Measurements from ENCODE around the gene VDR.

VDR gene

DNA sequence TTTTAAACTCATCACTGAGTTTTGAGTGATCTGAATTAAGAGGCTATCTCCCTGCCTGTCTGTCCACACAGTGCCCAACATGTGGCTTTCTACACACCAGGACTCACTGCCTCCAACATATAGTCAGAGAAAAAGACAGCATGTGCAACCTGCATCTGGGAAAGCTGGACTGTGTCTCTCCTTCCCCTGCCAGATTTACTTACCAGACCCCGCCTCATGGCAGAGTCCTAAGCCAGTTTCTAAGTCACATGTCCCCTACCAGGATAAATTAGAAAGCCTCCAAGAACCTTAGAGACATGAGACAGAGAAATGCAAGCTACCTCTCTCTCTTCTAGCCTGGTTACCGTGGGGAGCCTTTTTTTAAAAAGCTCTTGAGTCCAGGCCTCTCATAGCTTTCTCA lies 82.4 kb downstream of the VDR start:
- H3K4me2 ChIP-seq (ENCODE audit: insufficient read depth, low read length), result no peak overlapping the region
- H3K79me2 ChIP-seq (ENCODE audit: insufficient read depth, low read length), result peaks cover 2% of the 10 kb centered on the region; the same call in 1 of the 2 replicates
- H3K27me3 ChIP-seq (ENCODE audit: insufficient read depth, low read length, poor library complexity), result peaks cover 22% of the 10 kb centered on the region
- H2AFZ ChIP-seq (ENCODE audit: low read depth, low read length), result no peak overlapping the region
- TF ChIP-seq, protein P1, sequence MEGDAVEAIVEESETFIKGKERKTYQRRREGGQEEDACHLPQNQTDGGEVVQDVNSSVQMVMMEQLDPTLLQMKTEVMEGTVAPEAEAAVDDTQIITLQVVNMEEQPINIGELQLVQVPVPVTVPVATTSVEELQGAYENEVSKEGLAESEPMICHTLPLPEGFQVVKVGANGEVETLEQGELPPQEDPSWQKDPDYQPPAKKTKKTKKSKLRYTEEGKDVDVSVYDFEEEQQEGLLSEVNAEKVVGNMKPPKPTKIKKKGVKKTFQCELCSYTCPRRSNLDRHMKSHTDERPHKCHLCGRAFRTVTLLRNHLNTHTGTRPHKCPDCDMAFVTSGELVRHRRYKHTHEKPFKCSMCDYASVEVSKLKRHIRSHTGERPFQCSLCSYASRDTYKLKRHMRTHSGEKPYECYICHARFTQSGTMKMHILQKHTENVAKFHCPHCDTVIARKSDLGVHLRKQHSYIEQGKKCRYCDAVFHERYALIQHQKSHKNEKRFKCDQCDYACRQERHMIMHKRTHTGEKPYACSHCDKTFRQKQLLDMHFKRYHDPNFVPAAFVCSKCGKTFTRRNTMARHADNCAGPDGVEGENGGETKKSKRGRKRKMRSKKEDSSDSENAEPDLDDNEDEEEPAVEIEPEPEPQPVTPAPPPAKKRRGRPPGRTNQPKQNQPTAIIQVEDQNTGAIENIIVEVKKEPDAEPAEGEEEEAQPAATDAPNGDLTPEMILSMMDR (IDR thresholded peaks at IDR 0.05; ENCODE audit: borderline replicate concordance, extremely low read depth, low read length, poor library complexity, severe bottlenecking), result no peak
- TF ChIP-seq EZH2 (IDR thresholded peaks at IDR 0.05; ENCODE audit: borderline replicate concordance, low read depth, low read length, severe bottlenecking), result no peak
- no peaks in the 10 kb centered on the region for H3K9me3 ChIP-seq (ENCODE audit: insufficient read depth, low read length, severe bottlenecking)
- no peaks in the 10 kb centered on the region for H3K36me3 ChIP-seq (ENCODE audit: insufficient read depth, low read length)
- H3K4me3 ChIP-seq (ENCODE audit: low read depth in 1 of 2, low read length in 2 of 2), result no peak overlapping the region
- DNase-seq (no peak), ATAC-seq (ENCODE audit: insufficient read depth, low read depth) (no peak)
- H3K27ac ChIP-seq (ENCODE audit: low read length), result no peak overlapping the region
- peaks cover 46% of the 10 kb centered on the region for H3K4me1 ChIP-seq (ENCODE audit: insufficient read depth, low read length)
- no peak overlapping the region for H3K9ac ChIP-seq (ENCODE audit: low read depth, low read length)
- H4K20me1 ChIP-seq (ENCODE audit: insufficient read depth, low read length), result peaks cover 14% of the 10 kb centered on the region; the same call in 1 of the 2 replicates

DNA sequence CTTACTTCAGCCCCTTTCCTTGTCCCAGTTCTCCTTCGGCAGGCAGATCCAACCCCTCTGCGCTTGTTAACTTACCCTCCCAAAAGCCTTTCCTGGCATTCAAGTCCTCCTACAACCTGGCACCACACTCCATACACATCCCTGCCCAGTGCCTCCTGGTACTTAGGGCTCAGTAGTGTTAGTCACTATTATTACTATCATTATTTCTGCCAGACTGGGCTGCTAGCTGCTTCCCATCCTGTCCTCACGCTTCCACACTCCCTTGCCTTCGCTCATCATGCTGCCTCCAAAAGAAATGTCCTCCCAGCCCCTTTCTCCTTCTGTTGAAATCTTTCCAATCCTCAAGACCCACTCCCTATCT lies 83.5 kb downstream of the VDR start:
- Histone ChIP-seq H3K9ac (ENCODE audit: low read depth, low read length) (no peak overlapping the region), H3K4me3 (ENCODE audit: low read depth in 1 of 2, low read length in 2 of 2) (no peak overlapping the region), H3K4me2 (ENCODE audit: insufficient read depth, low read length) (no peak overlapping the region), H3K79me2 (ENCODE audit: insufficient read depth, low read length) (peaks cover 2% of the 10 kb centered on the region; the same call in 1 of the 2 replicates), H3K9me3 (ENCODE audit: insufficient read depth, low read length, severe bottlenecking) (no peaks in the 10 kb centered on the region), H3K27ac (ENCODE audit: low read length) (no peak overlapping the region), H3K4me1 (ENCODE audit: insufficient read depth, low read length) (peaks cover 54% of the 10 kb centered on the region), H4K20me1 (ENCODE audit: insufficient read depth, low read length) (peaks cover 19% of the 10 kb centered on the region; the same call in 1 of the 2 replicates), H3K27me3 (ENCODE audit: insufficient read depth, low read length, poor library complexity) (peaks cover 22% of the 10 kb centered on the region), H3K36me3 (ENCODE audit: insufficient read depth, low read length) (no peaks in the 10 kb centered on the region), H2AFZ (ENCODE audit: low read depth, low read length) (no peak overlapping the region)
- ATAC-seq (ENCODE audit: insufficient read depth, low read depth) (no peak), DNase-seq (no peak)
- TF ChIP-seq EZH2 (IDR thresholded peaks at IDR 0.05; ENCODE audit: borderline replicate concordance, low read depth, low read length, severe bottlenecking), result no peak
- TF ChIP-seq, protein P1 (IDR thresholded peaks at IDR 0.05; ENCODE audit: borderline replicate concordance, extremely low read depth, low read length, poor library complexity, severe bottlenecking), result no peak

DNA sequence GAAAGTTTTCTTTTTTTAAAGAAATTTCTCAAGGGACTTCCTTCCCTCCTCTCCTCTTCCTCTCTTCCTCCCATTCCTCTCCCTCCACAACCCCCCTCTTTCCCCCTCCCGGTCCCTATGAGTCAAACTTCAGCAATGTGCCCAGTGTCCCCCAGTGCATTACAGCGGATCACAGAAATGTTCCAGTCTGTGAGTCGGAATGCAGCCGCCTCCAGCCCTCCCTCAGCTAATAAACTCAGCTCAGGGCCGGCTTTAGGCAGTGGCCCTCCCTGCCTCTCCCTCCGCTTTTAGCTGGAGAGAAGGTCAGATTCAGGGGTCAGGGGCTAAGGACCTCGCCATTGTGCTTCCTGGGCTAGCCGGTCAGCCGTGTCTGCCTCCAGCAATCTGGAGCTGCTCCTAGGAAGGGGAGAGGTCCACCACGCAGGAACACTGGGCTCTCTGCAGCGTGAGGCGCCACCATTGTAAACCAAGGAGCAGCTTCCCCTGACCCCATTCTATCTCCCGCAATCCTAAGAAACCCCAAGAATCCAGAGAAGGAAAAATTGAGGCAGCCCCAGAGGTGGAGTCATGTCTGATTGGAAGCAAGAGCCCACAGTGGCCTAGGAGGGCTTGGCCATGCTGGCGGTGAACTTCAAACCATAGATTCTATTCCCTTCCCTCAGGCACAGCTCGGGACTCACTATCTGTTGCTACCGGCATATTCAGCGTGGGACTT lies 84.0 kb downstream of the VDR start:
- peak overlapping the region; percentile 78 for H2AFZ ChIP-seq (ENCODE audit: low read depth, low read length)
- DNase-seq (no peak), ATAC-seq (ENCODE audit: insufficient read depth, low read depth) (no peak)
- H3K27me3 ChIP-seq (ENCODE audit: insufficient read depth, low read length, poor library complexity), result peaks cover 22% of the 10 kb centered on the region
- no peaks in the 10 kb centered on the region for H3K9me3 ChIP-seq (ENCODE audit: insufficient read depth, low read length, severe bottlenecking)
- no peaks in the 10 kb centered on the region for H3K36me3 ChIP-seq (ENCODE audit: insufficient read depth, low read length)
- peak overlapping the region; percentile 92 for H3K4me2 ChIP-seq (ENCODE audit: insufficient read depth, low read length)
- peaks cover 21% of the 10 kb centered on the region; the same call in 1 of the 2 replicates for H4K20me1 ChIP-seq (ENCODE audit: insufficient read depth, low read length)
- peaks cover 2% of the 10 kb centered on the region; the same call in 1 of the 2 replicates for H3K79me2 ChIP-seq (ENCODE audit: insufficient read depth, low read length)
- peak overlapping the region; percentile 69; the same call in 1 of the 2 replicates for H3K9ac ChIP-seq (ENCODE audit: low read depth, low read length)
- peak overlapping the region in 1 of 2 experiments; percentile 61; a peak in 2 of 4 replicates for H3K4me3 ChIP-seq (ENCODE audit: low read depth in 1 of 2, low read length in 2 of 2)
- no peak for TF ChIP-seq EZH2 (IDR thresholded peaks at IDR 0.05; ENCODE audit: borderline replicate concordance, low read depth, low read length, severe bottlenecking)
- TF ChIP-seq, protein P1 (IDR thresholded peaks at IDR 0.05; ENCODE audit: borderline replicate concordance, extremely low read depth, low read length, poor library complexity, severe bottlenecking), result no peak
- peak overlapping the region; percentile 63; the same call in 1 of the 2 replicates for H3K27ac ChIP-seq (ENCODE audit: low read length)
- peaks cover 54% of the 10 kb centered on the region for H3K4me1 ChIP-seq (ENCODE audit: insufficient read depth, low read length)

Data from DND-41 (cell line).